Gastrocnemius medialis (tissue), 4 donors: Measurements from ENCODE around the gene PFKP.

Source experiments
- POLR2A ChIP-seq, 2 donors: fragments of 450-650 bp; IDR thresholded peaks; one replicate each; pipeline ENCODE4 v1.6.1; 2017; ENCODE audit warnings: antibody characterized with exemption in 2 of 2, mild to moderate bottlenecking in 2 of 2, moderate library complexity in 2 of 2
- TF ChIP-seq, protein P1 (sequence below), 5 experiments: fragments of 450-650 bp in 3 of 5; fragments of 200-600 bp in 2 of 5; sonication (generic) in 2 of 5; IDR thresholded peaks in 4 of 5; conservative IDR thresholded peaks in 1 of 5; 1 replicate in 4 of 5; 2 replicates in 1 of 5; pipeline ENCODE4 v1.5.1; 2016 to 2019; ENCODE audit warnings: antibody characterized with exemption in 5 of 5, mild to moderate bottlenecking in 3 of 5, moderate library complexity in 3 of 5

DNA sequence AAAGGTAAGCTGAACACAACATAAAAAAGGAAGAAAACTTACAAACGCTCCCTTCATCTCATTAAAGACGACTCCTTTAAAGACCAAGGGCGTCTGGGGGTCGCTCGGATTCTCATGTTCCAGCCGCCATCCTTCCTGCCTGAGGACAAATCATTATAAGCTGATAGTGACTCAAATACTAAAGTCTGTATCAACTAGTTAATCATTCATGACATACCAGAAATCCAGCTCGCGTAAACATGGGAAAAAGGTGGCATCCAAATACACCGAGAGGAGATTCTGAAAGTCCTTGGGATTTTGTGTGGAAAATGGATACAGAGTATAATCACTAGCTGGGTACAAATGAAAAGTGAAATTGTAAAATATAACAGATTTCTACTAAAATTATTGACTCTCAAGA, 97.8 kb downstream of the PFKP start:
- TF ChIP-seq, protein P1, sequence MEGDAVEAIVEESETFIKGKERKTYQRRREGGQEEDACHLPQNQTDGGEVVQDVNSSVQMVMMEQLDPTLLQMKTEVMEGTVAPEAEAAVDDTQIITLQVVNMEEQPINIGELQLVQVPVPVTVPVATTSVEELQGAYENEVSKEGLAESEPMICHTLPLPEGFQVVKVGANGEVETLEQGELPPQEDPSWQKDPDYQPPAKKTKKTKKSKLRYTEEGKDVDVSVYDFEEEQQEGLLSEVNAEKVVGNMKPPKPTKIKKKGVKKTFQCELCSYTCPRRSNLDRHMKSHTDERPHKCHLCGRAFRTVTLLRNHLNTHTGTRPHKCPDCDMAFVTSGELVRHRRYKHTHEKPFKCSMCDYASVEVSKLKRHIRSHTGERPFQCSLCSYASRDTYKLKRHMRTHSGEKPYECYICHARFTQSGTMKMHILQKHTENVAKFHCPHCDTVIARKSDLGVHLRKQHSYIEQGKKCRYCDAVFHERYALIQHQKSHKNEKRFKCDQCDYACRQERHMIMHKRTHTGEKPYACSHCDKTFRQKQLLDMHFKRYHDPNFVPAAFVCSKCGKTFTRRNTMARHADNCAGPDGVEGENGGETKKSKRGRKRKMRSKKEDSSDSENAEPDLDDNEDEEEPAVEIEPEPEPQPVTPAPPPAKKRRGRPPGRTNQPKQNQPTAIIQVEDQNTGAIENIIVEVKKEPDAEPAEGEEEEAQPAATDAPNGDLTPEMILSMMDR (IDR thresholded peaks at IDR 0.05 in 4 of 5, conservative IDR thresholded peaks at IDR 0.05 in 1 of 5) = no peak
- TF ChIP-seq POLR2A (IDR thresholded peaks at IDR 0.05) = no peak
